ENCODE measurements around the gene SMC6.

SMC6 gene

DNA sequence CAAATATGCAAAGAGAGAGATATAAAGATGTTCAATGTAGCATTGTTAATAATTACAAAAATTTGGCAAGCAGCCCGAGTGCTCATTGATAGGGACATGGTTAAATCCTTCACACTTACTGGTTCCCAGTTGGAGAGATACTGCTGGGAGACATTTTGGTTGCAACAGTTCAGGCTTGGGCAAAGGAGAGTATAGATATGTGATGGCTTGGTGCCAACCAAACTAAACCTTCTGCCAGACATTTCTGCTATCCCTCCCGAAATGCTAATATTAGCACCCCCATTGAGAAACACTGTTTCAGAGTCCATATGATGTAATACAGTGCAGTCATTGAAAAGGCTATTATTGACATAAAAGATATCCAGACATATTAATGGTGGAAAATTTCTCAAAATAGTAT lies 11.8 kb upstream of the SMC6 start:
- intact Hi-C loops (cut with DNase I): no loop called here
- no peak for DNase-seq

GRCh38 chr2:17763641-17764333 lies 10.2 kb upstream of the SMC6 start:
- DNase-seq: no peak
- intact Hi-C loops (cut with DNase I): no loop called here

DNA sequence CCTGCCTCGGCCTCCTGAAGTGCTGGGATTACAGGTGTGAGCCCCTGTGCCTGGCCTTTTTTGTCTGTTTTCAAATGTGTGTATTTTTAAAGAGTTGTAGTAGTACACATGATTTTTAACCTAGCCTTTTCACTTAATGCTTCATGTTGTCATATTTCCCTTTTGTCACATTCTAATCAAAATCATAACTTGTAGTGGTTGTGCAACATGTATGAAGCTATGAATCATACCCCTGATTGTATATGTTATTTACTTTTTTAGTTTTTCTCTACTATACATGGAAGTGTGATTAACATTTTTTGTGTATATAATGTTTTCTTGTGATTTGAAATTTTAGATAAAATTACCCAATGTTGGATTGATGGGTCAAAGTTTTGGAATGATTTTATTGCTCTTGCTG lies 8.8 kb upstream of the SMC6 start:
- intact Hi-C loops (cut with DNase I): no loop called here
- DNase-seq: no peak

GRCh38 chr2:17759805-17760204 lies 6.2 kb upstream of the SMC6 start:
- no peak for DNase-seq
- intact Hi-C loops (cut with DNase I): no loop called here

DNA sequence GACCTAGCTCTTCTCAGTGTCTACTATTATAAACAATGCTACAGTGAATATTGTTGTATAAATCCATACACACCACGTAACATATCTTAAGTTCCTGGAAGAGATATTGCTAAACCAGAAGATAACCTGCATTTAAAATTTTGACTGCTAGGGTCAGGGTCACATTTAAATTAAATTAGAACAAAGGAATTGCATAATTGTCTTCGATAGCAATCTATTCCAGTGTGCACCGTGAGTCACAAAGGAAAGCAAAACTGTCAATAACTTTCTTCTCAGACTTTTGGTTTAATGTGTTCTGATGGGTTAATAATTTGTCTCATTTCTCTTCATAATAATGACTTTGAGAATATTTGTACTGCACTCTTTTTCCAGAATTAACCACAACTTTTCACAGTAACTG lies 4.5 kb upstream of the SMC6 start:
- intact Hi-C loops (cut with DNase I): no loop called here
- no peak for DNase-seq

GRCh38 chr2:17757321-17757720 lies 3.7 kb upstream of the SMC6 start:
- intact Hi-C loops (cut with DNase I): no loop called here
- no peak for DNase-seq

DNA sequence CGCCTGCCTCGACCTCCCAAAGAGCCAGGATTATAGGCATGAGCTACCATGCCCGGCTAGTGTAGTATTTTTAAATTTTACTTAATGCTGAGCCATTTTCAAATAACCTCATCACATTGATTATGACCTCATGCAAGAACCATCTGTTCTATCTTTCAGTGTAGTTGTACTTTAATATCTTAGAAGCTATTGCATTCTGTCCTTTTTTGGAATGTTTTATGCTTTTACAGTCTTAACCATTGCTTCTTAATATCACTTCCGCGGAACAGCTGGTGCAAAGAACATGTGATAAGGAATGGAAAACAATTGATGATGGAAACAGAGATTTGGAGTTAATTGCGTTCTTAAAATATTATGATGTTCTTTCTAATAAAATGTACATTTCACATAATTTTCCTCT lies 3.1 kb upstream of the SMC6 start:
- no peak for DNase-seq
- intact Hi-C loops (cut with DNase I): no loop called here

- no peak for DNase-seq
These were observed 1.3 kb upstream of the SMC6 start for GRCh38 chr2:17754773-17755425.

GRCh38 chr2:17752892-17753802 lies 463 bp downstream of the SMC6 start:
- DNase-seq: peak in 30 of 42 donors; percentile 11 to 73 (median 42)
- intact Hi-C loops (cut with DNase I): no loop called here

More at GRCh38 chr2:17754773-17755425, 1.3 kb upstream of the SMC6 start:
- intact Hi-C loops (cut with DNase I): no loop called here

DNA sequence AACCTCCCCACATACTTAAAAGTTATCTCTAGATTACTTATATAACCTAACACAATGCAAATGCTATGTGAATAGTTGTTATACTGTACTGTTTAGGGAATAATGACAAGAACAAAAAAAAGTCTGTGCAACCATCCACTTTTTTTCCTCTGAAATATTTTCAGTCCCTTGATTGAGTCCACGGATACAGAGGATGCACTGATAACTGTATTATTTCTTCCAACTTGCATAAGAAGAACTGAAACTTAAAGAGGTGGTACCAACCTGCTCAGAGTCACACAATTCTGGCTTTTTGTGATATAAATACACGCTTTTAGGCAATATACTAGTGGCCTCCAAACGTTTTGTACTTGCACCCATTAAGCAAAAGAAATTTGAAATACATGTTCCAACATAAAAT lies 1.4 kb downstream of the SMC6 start:
- DNase-seq: no peak
- intact Hi-C loops (cut with DNase I): no loop called here

DNA sequence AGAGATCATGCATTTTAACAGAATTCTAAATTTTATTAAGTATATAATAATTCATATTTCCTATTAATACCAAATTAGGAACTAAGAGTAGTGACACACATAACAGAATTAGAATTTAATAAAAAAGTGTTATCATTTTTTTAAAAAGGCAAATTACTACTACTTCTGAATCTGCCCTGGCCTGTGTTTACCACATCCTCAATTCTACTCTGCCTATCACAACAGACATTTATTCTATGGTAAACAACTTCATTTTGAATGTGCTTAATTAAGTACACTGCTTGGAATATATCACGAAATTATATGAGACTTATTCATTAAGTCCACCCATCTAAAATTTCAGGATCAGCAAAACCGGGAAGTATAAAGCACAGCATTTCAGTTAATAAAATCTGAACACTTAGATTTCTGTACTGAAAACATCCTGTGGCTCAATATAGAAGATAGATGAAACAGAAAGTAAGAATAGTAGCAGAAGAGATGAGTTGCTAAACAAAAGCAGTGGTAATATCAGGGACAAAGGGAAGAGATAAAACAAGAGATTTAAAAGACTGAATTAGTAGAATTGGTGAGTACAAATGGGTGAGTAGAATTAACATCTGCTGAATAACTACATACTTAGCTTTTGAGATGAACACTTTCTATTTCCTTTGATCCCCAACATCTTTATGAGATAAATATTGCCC lies 3.7 kb downstream of the SMC6 start:
- no peak for DNase-seq
- intact Hi-C loops (cut with DNase I): no loop called here

DNA sequence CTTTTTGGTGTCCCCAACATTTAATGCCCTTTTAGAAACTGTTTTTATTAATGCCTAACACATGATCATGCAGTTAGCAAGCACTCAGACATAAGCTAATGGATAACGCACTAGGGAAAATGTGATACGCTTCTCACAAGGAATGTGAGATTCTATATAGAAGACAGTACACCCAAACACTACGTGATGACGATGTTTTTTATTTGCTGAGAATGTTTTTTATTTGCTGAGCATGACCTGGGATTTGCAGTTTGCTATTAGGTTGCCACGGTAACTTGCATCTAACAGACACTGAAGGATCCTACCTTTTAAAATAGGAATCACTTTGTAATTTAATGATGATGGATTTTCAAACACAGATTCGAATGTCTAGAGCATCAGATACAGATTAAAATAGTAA lies 4.9 kb downstream of the SMC6 start:
- DNase-seq: no peak
- intact Hi-C loops (cut with DNase I): no loop called here

DNA sequence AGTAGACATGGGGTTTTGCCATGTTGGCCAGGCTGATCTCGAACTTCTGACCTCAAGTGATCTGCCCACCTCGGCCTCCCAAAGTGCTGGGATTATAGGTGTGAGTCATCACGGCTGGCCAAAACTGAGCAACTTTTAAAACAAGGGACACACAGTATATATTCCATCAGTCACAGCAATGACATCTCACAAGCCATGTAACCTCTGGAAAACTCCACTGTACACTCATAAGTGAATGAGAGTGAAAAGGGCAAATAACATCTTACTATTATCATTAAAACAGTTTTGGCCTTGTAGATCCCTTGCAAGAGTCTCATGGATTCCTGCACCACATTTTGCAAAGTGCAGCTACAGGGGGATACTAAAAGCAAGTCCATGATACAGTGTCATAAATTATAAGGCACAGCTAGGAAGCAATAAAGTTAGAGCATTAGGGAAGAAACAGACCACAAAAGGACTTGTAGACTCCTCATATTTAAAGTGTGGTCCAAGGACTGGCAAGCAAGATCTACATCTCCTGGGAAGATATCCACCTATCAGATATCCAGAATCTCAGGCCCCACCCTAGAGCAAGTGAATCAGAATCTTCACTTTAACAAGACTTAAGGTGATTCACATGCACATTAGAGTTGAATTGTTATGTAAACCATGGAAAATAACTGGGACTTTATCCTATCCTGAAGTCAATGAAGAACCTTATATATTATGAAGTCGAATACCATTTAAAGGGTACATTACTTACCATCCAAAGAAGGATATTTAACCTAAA lies 5.7 kb downstream of the SMC6 start:
- peak in 9 of 42 donors; percentile 6 to 62 (median 22) for DNase-seq
- intact Hi-C loops (cut with DNase I): no loop called here

DNA sequence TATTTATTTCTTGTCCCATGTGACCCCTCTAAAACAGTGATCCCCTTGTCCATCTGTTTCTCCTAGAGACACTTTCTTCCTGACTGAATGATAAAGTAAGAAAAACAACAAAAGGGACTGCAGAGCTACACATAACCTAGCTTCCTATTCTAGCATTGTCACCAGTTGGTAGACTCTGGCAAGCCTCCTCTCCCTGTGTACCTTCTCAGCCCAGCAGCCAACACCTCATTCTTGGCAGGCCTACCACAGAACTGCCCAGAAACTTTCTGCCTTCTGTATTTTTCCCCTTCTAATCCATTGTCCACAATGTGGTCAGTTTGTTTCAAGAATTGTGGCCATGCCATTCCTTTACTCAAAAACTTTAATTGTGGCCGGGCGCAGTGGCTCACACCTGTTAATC lies 13.4 kb downstream of the SMC6 start:
- intact Hi-C loops (cut with DNase I): no loop called here

DNA sequence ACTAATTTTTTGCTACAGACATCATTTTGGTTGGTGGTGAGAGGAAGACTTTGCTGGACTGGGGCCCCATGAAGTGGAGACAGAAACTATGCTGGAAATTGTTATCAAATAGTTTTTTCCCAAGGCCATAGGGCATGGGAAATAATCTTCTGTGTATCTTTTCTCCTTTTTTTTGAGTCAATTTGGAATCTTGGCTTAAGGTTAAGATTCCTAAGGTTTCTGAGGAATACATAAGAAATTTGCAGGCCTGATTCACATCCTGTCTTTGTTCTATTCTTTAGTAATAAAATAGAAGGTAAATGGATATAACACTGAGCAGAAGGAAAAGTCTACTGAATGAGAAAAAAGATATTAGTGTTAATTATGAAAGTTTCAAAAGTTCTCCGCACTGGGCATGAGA lies 16.6 kb downstream of the SMC6 start:
- intact Hi-C loops (cut with DNase I): no loop called here
- DNase-seq: no peak

More for the DNA sequence above, 13.4 kb downstream of the SMC6 start:
- no peak for DNase-seq

DNA sequence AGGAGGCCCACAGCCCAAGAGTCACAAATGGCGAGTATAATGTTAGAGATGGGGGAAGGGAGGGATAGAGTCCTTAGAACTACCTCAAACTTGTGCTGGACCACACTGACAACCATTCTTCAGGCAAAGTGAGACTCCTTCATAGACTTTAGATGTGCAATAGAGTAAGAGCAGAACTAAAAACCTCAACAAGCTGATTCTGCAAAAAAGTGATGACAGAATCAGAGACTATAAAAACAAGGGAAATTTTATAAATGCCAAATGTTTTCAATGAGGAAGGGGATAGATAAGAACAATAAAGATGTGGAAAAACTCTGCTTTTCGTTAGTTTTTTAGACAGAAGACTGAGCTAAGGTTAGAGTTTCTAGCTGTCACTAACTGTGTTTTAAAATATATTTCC lies 17.7 kb downstream of the SMC6 start:
- intact Hi-C loops (cut with DNase I): no loop called here
- DNase-seq: no peak

- DNase-seq: no peak
These were observed 20.0 kb downstream of the SMC6 start for GRCh38 chr2:17733599-17733998.

DNA sequence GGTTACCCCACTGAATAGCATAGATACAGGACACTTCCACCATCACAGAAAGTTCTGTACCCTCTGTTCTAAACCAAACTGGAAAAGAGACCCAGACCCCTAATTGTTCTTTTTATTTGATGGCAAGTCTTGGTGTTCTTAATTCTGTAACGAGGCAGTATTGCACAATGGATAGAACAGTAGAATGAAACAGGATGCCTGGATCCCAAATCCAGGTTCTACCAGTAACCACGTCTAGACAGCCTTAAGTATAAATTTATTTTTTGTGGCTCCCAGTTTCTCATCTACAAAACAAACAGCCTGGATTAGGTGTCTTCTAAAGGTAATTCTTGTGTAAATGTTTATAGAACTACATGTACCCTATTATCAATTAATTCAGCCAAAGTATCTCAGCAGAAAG lies 23.7 kb downstream of the SMC6 start:
- intact Hi-C loops (cut with DNase I): no loop called here
- no peak for DNase-seq

More at GRCh38 chr2:17733599-17733998, 20.0 kb downstream of the SMC6 start:
- intact Hi-C loops (cut with DNase I): no loop called here

DNA sequence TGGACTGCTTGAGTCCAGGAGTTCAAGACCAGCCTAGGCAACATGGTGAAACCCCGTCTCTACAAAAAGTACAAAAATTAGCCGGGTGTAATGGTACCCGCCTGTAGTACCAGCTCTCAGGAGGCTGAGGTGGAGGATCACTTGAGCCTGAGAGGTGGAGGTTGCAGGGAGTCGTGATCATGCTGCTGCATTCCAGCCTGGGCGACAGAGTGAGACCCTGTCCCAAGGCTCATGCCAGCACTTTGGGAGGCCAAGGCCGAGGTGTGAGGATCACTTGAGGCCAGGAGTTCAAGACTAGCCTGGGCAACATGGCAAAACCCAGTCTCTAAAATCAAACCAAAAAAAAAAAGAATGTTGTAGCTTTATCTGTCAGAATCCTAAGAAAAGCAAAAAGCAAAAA lies 25.4 kb downstream of the SMC6 start:
- no peak for DNase-seq

More for the DNA sequence above, 25.4 kb downstream of the SMC6 start:
- intact Hi-C loops (cut with DNase I): no loop called here

All from head of caudate nucleus (tissue), 42 donors.